ENCODE measurements around the gene LGALSL. TPM values are rescaled to one million over a fixed set of nuclear protein-coding genes. Genes with fewer than 3 reads are reported as not detected.

LGALSL gene
- total and polyA plus RNA-seq, 2 of the 13 experiments (the other 11 are each of a cell fraction or from before 2014, with no cell fraction given), result 15.4 to 20.0 TPM

DNA sequence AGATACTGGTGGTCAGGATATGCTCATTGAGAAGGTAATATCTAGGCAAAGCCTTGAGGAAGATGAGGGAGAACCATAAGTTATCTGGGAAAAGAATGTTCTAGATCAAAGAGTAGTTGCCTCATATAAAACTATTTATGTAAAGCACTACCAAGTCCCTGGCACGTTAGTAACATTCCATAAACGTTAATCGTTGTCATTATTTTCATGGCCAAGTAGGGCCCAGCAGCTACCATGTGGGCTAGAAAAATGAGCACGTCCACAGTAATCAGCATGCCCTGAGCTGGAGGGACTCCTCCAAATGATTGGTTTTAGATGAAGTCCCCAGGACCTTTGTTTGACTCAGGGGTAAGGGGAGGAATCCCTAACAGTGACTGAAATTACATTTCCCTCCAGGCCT lies 37.5 kb downstream of the LGALSL start:
- H3K9ac ChIP-seq (ENCODE audit: insufficient read depth, low read depth, low read length), result no peak overlapping the region
- no peak overlapping the region for H3K4me3 ChIP-seq (replicated peaks in 1 of 3; ENCODE audit: insufficient read depth in 1 of 3, low read depth in 2 of 3, low read length in 3 of 3)
- no peaks in the 10 kb centered on the region for H3K9me3 ChIP-seq (ENCODE audit: low read length)
- H3K79me2 ChIP-seq (ENCODE audit: insufficient read depth, low read length), result no peaks in the 10 kb centered on the region
- BruUV-seq (replicated peaks), result no TSS peak
- ATAC-seq (no peak), FAIRE-seq (no peak), DNase-seq (ENCODE audit: low spot score) (no peak)
- TF ChIP-seq CENPT (CRISPR knock-in tag; IDR thresholded peaks at IDR 0.05; ENCODE audit: low read depth) (no peak), SP140L (CRISPR knock-in tag; IDR thresholded peaks at IDR 0.05; ENCODE audit: borderline replicate concordance) (no peak), GFI1 (CRISPR knock-in tag; IDR thresholded peaks at IDR 0.05; ENCODE audit: borderline replicate concordance) (no peak), NRL (CRISPR knock-in tag; IDR thresholded peaks at IDR 0.05; ENCODE audit: borderline replicate concordance) (no peak), ZNF780A (CRISPR knock-in tag; IDR thresholded peaks at IDR 0.05) (no peak), ZNF75D (CRISPR knock-in tag; IDR thresholded peaks at IDR 0.05; ENCODE audit: borderline replicate concordance) (no peak), ISL2 (CRISPR knock-in tag; IDR thresholded peaks at IDR 0.05) (no peak), SRF (IDR thresholded peaks at IDR 0.05; ENCODE audit: low read depth, low read length) (no peak), STAT5B (CRISPR knock-in tag; IDR thresholded peaks at IDR 0.05) (no peak), MLLT10 (CRISPR knock-in tag; IDR thresholded peaks at IDR 0.05) (no peak), ZNF879 (CRISPR knock-in tag; IDR thresholded peaks at IDR 0.05) (no peak)
- TF ChIP-seq, protein P1, sequence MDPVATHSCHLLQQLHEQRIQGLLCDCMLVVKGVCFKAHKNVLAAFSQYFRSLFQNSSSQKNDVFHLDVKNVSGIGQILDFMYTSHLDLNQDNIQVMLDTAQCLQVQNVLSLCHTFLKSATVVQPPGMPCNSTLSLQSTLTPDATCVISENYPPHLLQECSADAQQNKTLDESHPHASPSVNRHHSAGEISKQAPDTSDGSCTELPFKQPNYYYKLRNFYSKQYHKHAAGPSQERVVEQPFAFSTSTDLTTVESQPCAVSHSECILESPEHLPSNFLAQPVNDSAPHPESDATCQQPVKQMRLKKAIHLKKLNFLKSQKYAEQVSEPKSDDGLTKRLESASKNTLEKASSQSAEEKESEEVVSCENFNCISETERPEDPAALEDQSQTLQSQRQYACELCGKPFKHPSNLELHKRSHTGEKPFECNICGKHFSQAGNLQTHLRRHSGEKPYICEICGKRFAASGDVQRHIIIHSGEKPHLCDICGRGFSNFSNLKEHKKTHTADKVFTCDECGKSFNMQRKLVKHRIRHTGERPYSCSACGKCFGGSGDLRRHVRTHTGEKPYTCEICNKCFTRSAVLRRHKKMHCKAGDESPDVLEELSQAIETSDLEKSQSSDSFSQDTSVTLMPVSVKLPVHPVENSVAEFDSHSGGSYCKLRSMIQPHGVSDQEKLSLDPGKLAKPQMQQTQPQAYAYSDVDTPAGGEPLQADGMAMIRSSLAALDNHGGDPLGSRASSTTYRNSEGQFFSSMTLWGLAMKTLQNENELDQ (CRISPR knock-in tag; IDR thresholded peaks at IDR 0.05; ENCODE audit: borderline replicate concordance), result no peak
- TF ChIP-seq, protein P2, sequence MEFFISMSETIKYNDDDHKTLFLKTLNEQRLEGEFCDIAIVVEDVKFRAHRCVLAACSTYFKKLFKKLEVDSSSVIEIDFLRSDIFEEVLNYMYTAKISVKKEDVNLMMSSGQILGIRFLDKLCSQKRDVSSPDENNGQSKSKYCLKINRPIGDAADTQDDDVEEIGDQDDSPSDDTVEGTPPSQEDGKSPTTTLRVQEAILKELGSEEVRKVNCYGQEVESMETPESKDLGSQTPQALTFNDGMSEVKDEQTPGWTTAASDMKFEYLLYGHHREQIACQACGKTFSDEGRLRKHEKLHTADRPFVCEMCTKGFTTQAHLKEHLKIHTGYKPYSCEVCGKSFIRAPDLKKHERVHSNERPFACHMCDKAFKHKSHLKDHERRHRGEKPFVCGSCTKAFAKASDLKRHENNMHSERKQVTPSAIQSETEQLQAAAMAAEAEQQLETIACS (CRISPR knock-in tag; IDR thresholded peaks at IDR 0.05), result no peak
- TF ChIP-seq, protein P3, sequence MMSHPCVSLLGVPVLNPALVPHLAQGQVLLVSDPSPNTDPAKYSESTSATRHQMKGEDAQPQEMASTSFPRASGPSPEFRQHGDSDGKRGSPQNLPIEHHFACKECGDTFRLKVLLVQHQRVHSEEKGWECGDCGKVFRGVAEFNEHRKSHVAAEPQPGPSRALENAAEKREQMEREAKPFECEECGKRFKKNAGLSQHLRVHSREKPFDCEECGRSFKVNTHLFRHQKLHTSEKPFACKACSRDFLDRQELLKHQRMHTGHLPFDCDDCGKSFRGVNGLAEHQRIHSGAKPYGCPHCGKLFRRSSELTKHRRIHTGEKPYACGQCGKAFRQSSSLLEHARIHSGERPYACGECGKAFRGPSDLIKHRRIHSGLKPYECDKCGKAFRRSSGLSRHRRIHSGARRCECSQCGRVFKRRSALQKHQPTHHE (CRISPR knock-in tag; IDR thresholded peaks at IDR 0.05; ENCODE audit: borderline replicate concordance), result no peak
- 23% methylated on average over 4 of the region's 4 CpGs for WGBS (ENCODE audit: low lambda C conversion rate)
- in situ Hi-C loops (cut with HindIII; ENCODE audit: extremely low pct_ligation_motif_present, low pct_unique_long_range_greater_than_20kb), result no loop called here
- H4K20me1 ChIP-seq (ENCODE audit: insufficient read depth, low read length), result no peaks in the 10 kb centered on the region
- intact Hi-C loops (cut with micrococcal nuclease; ENCODE audit: unreplicated experiment), result no loop called here
- H3K27ac ChIP-seq (ENCODE audit: extremely low read length, insufficient read depth, low read length), result no peak overlapping the region
- peaks cover 6% of the 10 kb centered on the region for H3K4me1 ChIP-seq (ENCODE audit: insufficient read depth, low read length)
- POLR2A ChIA-PET, result no interaction called here
- CTCF ChIA-PET (ENCODE audit: low intra/inter-chr PET ratio, low total read pairs), result no interaction called here
- no peak overlapping the region for H3K4me2 ChIP-seq (ENCODE audit: low read depth, low read length)
- no peak overlapping the region for H2AFZ ChIP-seq (ENCODE audit: low read length)
- H3K27me3 ChIP-seq (ENCODE audit: control insufficient read depth in 1 of 2, insufficient read depth in 2 of 2, low read length in 2 of 2), result peaks cover 2 to 43% of the 10 kb centered on the region in 2 experiments; a peak in 4 of 5 replicates
- H3K36me3 ChIP-seq (replicated peaks in 1 of 2; ENCODE audit: control insufficient read depth in 1 of 2, insufficient read depth in 2 of 2, low read length in 2 of 2), result no peaks in the 10 kb centered on the region
